Measurements from ENCODE around the gene RNF115. TPM values are rescaled to one million over a fixed set of nuclear protein-coding genes. Genes with fewer than 3 reads are reported as not detected.

The RNF115 gene
- total RNA-seq, 1 experiment from 2014 or later: 11.0 TPM

DNA sequence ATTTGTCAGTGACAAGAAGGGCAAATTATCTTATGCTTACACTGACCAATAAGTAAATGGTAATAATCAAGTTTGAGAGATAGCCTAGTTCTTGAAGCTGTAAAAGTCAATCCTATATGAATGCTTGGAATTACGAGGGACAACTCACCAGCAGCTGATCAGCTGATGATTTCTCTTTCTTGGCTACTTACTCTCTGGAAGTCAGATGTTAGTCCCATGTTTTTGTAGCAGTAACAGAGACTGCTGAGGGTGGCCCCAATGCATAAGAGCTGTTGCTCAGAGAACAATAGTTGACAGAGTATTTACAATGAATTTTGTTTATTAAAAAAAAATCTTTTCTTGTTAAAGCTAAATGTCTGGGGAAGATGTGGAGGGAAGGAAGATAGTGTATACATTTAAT lies 65.3 kb downstream of the RNF115 start:
- H3K18ac ChIP-seq (ENCODE audit: insufficient read length, low read depth, low read length): no peak overlapping the region
- no peak overlapping the region for H3K4me3 Mint-ChIP-seq
- no peaks in the 10 kb centered on the region for H3K27me3 Mint-ChIP-seq (ENCODE audit: low read depth)
- no peak overlapping the region for H3K4me2 ChIP-seq (ENCODE audit: insufficient read depth, insufficient read length, low read length)
- H4K20me1 ChIP-seq (ENCODE audit: control insufficient read depth, insufficient read depth, insufficient read length): no peaks in the 10 kb centered on the region
- H2BK120ac ChIP-seq (ENCODE audit: low read depth, low read length, poor library complexity, severe bottlenecking): no peak overlapping the region
- no peak overlapping the region for H3T11ph ChIP-seq (ENCODE audit: low read length)
- H3K27ac ChIP-seq (ENCODE audit: insufficient read length, low read depth, low read length): no peak overlapping the region
- no peak overlapping the region for H2BK5ac ChIP-seq (ENCODE audit: insufficient read length, low read length)
- no peak overlapping the region for H3K14ac ChIP-seq (ENCODE audit: insufficient read depth, low read length)
- H3K56ac ChIP-seq (ENCODE audit: insufficient read length, low read depth, low read length): no peak overlapping the region
- no peak overlapping the region for H2BK20ac ChIP-seq (ENCODE audit: low read depth, low read length, poor library complexity, severe bottlenecking)
- H3K27ac Mint-ChIP-seq: no peak overlapping the region
- H3K27me3 ChIP-seq (ENCODE audit: insufficient read depth, low read length): no peaks in the 10 kb centered on the region
- H2BK15ac ChIP-seq (ENCODE audit: low read depth, low read length): no peak overlapping the region
- no peak overlapping the region for H3K23ac ChIP-seq (ENCODE audit: insufficient read length, low read depth, low read length)
- H4K91ac ChIP-seq (ENCODE audit: insufficient read length, low read depth, low read length): no peak overlapping the region
- H3K4me1 ChIP-seq (ENCODE audit: insufficient read depth, low read length): no peaks in the 10 kb centered on the region
- H3K9ac ChIP-seq (ENCODE audit: extremely low read depth, insufficient read length, low read length): no peak overlapping the region
- H4K5ac ChIP-seq (ENCODE audit: insufficient read length, low read depth, low read length): no peak overlapping the region
- no peak overlapping the region for H4K8ac ChIP-seq (replicated peaks; ENCODE audit: insufficient read length, low read depth, low read length)
- peaks cover 31 to 48% (median 31%) of the 10 kb centered on the region in 3 experiments for H3K36me3 Mint-ChIP-seq (ENCODE audit: insufficient read depth in 1 of 3, low read depth in 3 of 3)
- WGBS (ENCODE audit: extremely low coverage, insufficient read length, low lambda C conversion rate): no CpG with 5 or more reads among the region's 1 CpG
- no peak overlapping the region for H2BK12ac ChIP-seq (ENCODE audit: insufficient read length, low read depth, low read length)
- H3K79me1 ChIP-seq (ENCODE audit: insufficient read depth, low read depth, low read length, poor library complexity, severe bottlenecking): no peaks in the 10 kb centered on the region
- no peaks in the 10 kb centered on the region for H3K9me3 ChIP-seq (ENCODE audit: control insufficient read depth, low read depth, low read length)
- no peaks in the 10 kb centered on the region for H3K79me2 ChIP-seq (ENCODE audit: insufficient read depth, low read length)
- no peak overlapping the region for H3K4ac ChIP-seq (ENCODE audit: low read depth, low read length)
- peaks cover 24 to 27% of the 10 kb centered on the region in 2 experiments for H3K9me3 Mint-ChIP-seq
- DNase-seq: no peak
- no peak overlapping the region for H2AFZ ChIP-seq (ENCODE audit: low read length)
- no peaks in the 10 kb centered on the region for H3K23me2 ChIP-seq (ENCODE audit: insufficient read length, low read depth, low read length, poor library complexity, severe bottlenecking)
- H3K4me1 Mint-ChIP-seq: no peaks in the 10 kb centered on the region
- TF ChIP-seq, protein P1, sequence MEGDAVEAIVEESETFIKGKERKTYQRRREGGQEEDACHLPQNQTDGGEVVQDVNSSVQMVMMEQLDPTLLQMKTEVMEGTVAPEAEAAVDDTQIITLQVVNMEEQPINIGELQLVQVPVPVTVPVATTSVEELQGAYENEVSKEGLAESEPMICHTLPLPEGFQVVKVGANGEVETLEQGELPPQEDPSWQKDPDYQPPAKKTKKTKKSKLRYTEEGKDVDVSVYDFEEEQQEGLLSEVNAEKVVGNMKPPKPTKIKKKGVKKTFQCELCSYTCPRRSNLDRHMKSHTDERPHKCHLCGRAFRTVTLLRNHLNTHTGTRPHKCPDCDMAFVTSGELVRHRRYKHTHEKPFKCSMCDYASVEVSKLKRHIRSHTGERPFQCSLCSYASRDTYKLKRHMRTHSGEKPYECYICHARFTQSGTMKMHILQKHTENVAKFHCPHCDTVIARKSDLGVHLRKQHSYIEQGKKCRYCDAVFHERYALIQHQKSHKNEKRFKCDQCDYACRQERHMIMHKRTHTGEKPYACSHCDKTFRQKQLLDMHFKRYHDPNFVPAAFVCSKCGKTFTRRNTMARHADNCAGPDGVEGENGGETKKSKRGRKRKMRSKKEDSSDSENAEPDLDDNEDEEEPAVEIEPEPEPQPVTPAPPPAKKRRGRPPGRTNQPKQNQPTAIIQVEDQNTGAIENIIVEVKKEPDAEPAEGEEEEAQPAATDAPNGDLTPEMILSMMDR (conservative IDR thresholded peaks at IDR 0.05): no peak
- no peak overlapping the region for H2AK5ac ChIP-seq (ENCODE audit: insufficient read length, low read length)
